Stomach smooth muscle (tissue), 2 donors: Measurements from ENCODE around the gene RPL27A.

Source experiments
- H3K27ac ChIP-seq: one replicate; pipeline ENCODE4 v1.7.0; 2013; ENCODE audit warnings: mild to moderate bottlenecking, low read length, inconsistent platforms
- H3K27me3 ChIP-seq, 2 donors: one replicate each; pipeline ENCODE4 v1.7.0; 2013; ENCODE audit warnings: low read length in 2 of 2; ENCODE audit not compliant: insufficient read depth in 2 of 2, control insufficient read depth in 1 of 2
- H3K36me3 ChIP-seq, 2 donors: one replicate each; pipeline ENCODE4 v1.7.0; 2013; ENCODE audit warnings: low read length in 2 of 2; ENCODE audit not compliant: control insufficient read depth in 2 of 2, insufficient read depth in 2 of 2
- H3K4me1 ChIP-seq: one replicate; pipeline ENCODE4 v1.7.0; 2013; ENCODE audit warnings: low read length; ENCODE audit not compliant: control insufficient read depth, insufficient read depth
- H3K4me3 ChIP-seq, 2 donors: one replicate each; pipeline ENCODE4 v1.7.0; 2013; ENCODE audit warnings: low read length in 2 of 2
- H3K9ac ChIP-seq, 2 donors: one replicate each; pipeline ENCODE4 v1.7.0; 2013; ENCODE audit warnings: low read length in 2 of 2, mild to moderate bottlenecking in 1 of 2
- H3K9me3 ChIP-seq, 2 donors: one replicate each; pipeline ENCODE4 v1.7.0; 2013; ENCODE audit warnings: low read length in 2 of 2; ENCODE audit not compliant: control insufficient read depth in 2 of 2
- donor health status: healthy.
- donor health status: Pancreatic carcinoma.

The RPL27A gene

GRCh38 chr11:8688414-8689362 is 6.1 kb downstream of the RPL27A start:
- peaks cover 17% of the 10 kb centered on the region for H3K4me1 ChIP-seq
- peaks cover 39 to 41% of the 10 kb centered on the region in 2 donors for H3K36me3 ChIP-seq

GRCh38 chr11:8689726-8690255 is 7.2 kb downstream of the RPL27A start:
- Histone ChIP-seq H3K36me3 (peaks cover 41 to 43% of the 10 kb centered on the region in 2 donors), H3K27ac (no peak overlapping the region), H3K4me3 (no peak overlapping the region), H3K9me3 (no peaks in the 10 kb centered on the region), H3K27me3 (no peaks in the 10 kb centered on the region), H3K4me1 (peaks cover 10% of the 10 kb centered on the region), H3K9ac (no peak overlapping the region)

More at GRCh38 chr11:8688414-8689362, 6.1 kb downstream of the RPL27A start:
- H3K27ac ChIP-seq, result peak overlapping the region; percentile 87
- H3K27me3 ChIP-seq, result no peaks in the 10 kb centered on the region
- peak overlapping the region; percentile 94 to 96 for H3K4me3 ChIP-seq
- H3K9ac ChIP-seq, result peak overlapping the region; percentile 90 to 95
- no peaks in the 10 kb centered on the region for H3K9me3 ChIP-seq

- H3K36me3 ChIP-seq, result peaks cover 38 to 41% of the 10 kb centered on the region in 2 donors
These were observed 8.1 kb downstream of the RPL27A start for GRCh38 chr11:8690374-8691342.

GRCh38 chr11:8691601-8692000 is 9.0 kb downstream of the RPL27A start:
- Histone ChIP-seq H3K27me3 (no peaks in the 10 kb centered on the region), H3K9ac (no peak overlapping the region), H3K4me3 (no peak overlapping the region), H3K36me3 (peaks cover 43 to 45% of the 10 kb centered on the region in 2 donors), H3K4me1 (peaks cover 10% of the 10 kb centered on the region), H3K27ac (no peak overlapping the region), H3K9me3 (no peaks in the 10 kb centered on the region)

More at GRCh38 chr11:8690374-8691342, 8.1 kb downstream of the RPL27A start:
- Histone ChIP-seq H3K4me3 (no peak overlapping the region), H3K27me3 (no peaks in the 10 kb centered on the region), H3K4me1 (peaks cover 10% of the 10 kb centered on the region), H3K9me3 (no peaks in the 10 kb centered on the region), H3K27ac (no peak overlapping the region), H3K9ac (no peak overlapping the region)

- peaks cover 10% of the 10 kb centered on the region for H3K4me1 ChIP-seq
- H3K27ac ChIP-seq, result no peak overlapping the region
- no peaks in the 10 kb centered on the region for H3K27me3 ChIP-seq
- H3K4me3 ChIP-seq, result no peak overlapping the region
- no peak overlapping the region for H3K9ac ChIP-seq
- peaks cover 46 to 51% of the 10 kb centered on the region in 2 donors for H3K36me3 ChIP-seq
- no peaks in the 10 kb centered on the region for H3K9me3 ChIP-seq
These were observed 9.8 kb downstream of the RPL27A start for GRCh38 chr11:8692417-8692816.

- no peak overlapping the region for H3K4me3 ChIP-seq
- H3K9ac ChIP-seq, result no peak overlapping the region
- peak overlapping the region; percentile 31 for H3K27ac ChIP-seq
- H3K4me1 ChIP-seq, result peaks cover 6% of the 10 kb centered on the region
- no peaks in the 10 kb centered on the region for H3K27me3 ChIP-seq
- no peaks in the 10 kb centered on the region for H3K9me3 ChIP-seq
- peaks cover 52 to 56% of the 10 kb centered on the region in 2 donors for H3K36me3 ChIP-seq
These were observed 10.5 kb downstream of the RPL27A start for GRCh38 chr11:8693010-8693551.

GRCh38 chr11:8693555-8693954 is 11.0 kb downstream of the RPL27A start:
- peaks cover 3% of the 10 kb centered on the region for H3K4me1 ChIP-seq
- peaks cover 56 to 60% of the 10 kb centered on the region in 2 donors for H3K36me3 ChIP-seq
- H3K4me3 ChIP-seq, result no peak overlapping the region
- no peaks in the 10 kb centered on the region for H3K27me3 ChIP-seq
- no peak overlapping the region for H3K9ac ChIP-seq
- peak overlapping the region; percentile 31 for H3K27ac ChIP-seq
- H3K9me3 ChIP-seq, result no peaks in the 10 kb centered on the region

- H3K36me3 ChIP-seq, result peaks cover 59 to 65% of the 10 kb centered on the region in 2 donors
- no peak overlapping the region for H3K9ac ChIP-seq
- peak overlapping the region; percentile 31 for H3K27ac ChIP-seq
- H3K4me1 ChIP-seq, result peaks cover under 1% of the 10 kb centered on the region
- no peaks in the 10 kb centered on the region for H3K9me3 ChIP-seq
- no peaks in the 10 kb centered on the region for H3K27me3 ChIP-seq
- H3K4me3 ChIP-seq, result no peak overlapping the region
These were observed 11.5 kb downstream of the RPL27A start for GRCh38 chr11:8694137-8694536.

- no peak overlapping the region for H3K4me3 ChIP-seq
- H3K4me1 ChIP-seq, result peaks cover 14% of the 10 kb centered on the region
- peaks cover 70 to 73% of the 10 kb centered on the region in 2 donors for H3K36me3 ChIP-seq
- no peaks in the 10 kb centered on the region for H3K27me3 ChIP-seq
- no peaks in the 10 kb centered on the region for H3K9me3 ChIP-seq
- no peak overlapping the region for H3K9ac ChIP-seq
- peak overlapping the region; percentile 31 for H3K27ac ChIP-seq
These were observed 14.5 kb downstream of the RPL27A start for GRCh38 chr11:8697054-8697453.

GRCh38 chr11:8698379-8698851 is 15.8 kb downstream of the RPL27A start:
- Histone ChIP-seq H3K9ac (no peak overlapping the region), H3K27me3 (no peaks in the 10 kb centered on the region), H3K4me3 (no peak overlapping the region), H3K4me1 (peaks cover 20% of the 10 kb centered on the region), H3K9me3 (no peaks in the 10 kb centered on the region), H3K36me3 (peaks cover 69 to 72% of the 10 kb centered on the region in 2 donors), H3K27ac (peak overlapping the region; percentile 66)
